Measurements from ENCODE around the gene CENPVL1.
"Not testable (repeated sequence)": the region's sequence is repeated elsewhere in the genome, so short reads cannot be mapped to it uniquely, and the experiment has no call there.

The CENPVL1 gene
- long read RNA-seq, donor 1, partial matches to known transcripts: 10 of 10 reads
- long read RNA-seq, donor 1, other reads (novel, unspliced or antisense): 0 of 10 reads
- long read RNA-seq, donor 2, partial matches to known transcripts: 0 of 1 reads
- long read RNA-seq, donor 2, other reads (novel, unspliced or antisense): 0 of 1 reads
- long read RNA-seq, donor 3: 0 reads
- long read RNA-seq, donor 4: 0 reads
- long read RNA-seq, donor 5: 0 reads
- long read RNA-seq, donor 6: 0 reads
- long read RNA-seq, donor 7: 0 reads
- long read RNA-seq, donor 8: 0 reads

- not testable (repeated sequence) for DNase-seq
Observed at GRCh38 chrX:51710277-51711164, at the start of gene CENPVL1. Gene CENPVL1 (plus strand): TSS chrX:51710512. CDS start chrX:51710512, 0 bp downstream.

- no peak for DNase-seq
Observed at GRCh38 chrX:51665981-51666380, 44.3 kb upstream of the CENPVL1 start.

DNA sequence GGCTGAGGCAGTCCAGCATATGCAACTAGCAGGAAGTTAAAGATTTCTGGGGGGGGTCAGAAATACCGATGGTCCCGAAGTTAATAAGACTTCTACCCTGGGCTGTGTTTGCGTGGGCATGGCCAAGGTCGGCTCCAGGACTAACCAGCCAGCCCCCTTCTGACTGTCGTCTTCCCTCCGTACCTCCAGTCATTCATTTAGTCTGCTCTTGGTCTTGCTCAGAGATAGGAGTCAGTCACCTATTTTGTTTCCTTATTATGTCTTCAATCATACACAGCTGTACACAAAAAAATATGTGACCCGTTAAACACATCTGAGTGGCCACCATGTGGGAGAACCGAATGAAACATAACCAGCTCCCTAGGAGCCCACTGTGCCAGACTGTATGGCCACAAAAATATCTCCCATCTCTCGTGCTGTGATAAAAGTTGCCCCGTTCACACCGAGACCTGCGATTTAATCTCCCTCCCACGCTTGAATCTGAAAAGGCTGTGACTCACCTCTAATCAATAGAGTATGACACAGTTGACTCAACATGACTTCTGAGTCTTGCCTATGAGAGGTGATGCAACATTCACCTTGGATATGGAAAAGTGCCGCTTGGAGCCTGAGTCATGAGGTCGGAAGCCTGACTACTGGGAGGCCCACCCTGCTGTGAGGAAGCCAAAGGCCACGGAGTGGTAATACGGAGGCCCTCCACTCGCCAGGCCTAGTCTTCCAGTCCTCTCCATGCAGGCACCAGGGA is 30.5 kb upstream of the CENPVL1 start:
- DNase-seq: not testable (repeated sequence)

- DNase-seq: not testable (repeated sequence)
Observed at GRCh38 chrX:51681808-51682719, 28.2 kb upstream of the CENPVL1 start.

DNA sequence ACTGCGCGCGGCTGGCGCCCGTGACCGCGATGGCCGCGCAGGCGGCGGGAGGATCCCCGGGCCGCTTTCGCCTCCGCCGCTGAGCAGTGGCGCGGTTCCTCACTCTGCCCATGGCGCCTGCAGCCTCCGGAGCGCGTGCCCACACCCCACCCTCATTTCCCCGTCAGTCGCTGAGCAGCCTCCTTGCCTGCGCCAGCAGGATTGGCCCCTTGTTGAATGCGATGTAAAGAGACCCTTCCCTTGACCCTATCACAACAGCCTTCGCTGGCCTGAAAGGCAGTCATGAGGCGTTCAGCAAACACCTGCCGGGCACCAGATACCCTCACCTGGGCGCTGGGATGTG is 27.6 kb upstream of the CENPVL1 start, which contains the start of gene CENPVL2:
Gene CENPVL2 (minus strand): TSS at position 112 of the 343 bp plus-strand sequence. CDS start 0 bp downstream, at position 112.
- not testable (repeated sequence) for DNase-seq

- no peak for DNase-seq
Observed at GRCh38 chrX:51694254-51694653, 16.1 kb upstream of the CENPVL1 start.

- DNase-seq: no peak
Observed at GRCh38 chrX:51697397-51697796, 12.9 kb upstream of the CENPVL1 start.

GRCh38 chrX:51712943-51713647 is 2.8 kb downstream of the CENPVL1 start:
- DNase-seq: not testable (repeated sequence)

GRCh38 chrX:51728202-51728601 is 17.9 kb downstream of the CENPVL1 start:
- DNase-seq: no peak

DNA sequence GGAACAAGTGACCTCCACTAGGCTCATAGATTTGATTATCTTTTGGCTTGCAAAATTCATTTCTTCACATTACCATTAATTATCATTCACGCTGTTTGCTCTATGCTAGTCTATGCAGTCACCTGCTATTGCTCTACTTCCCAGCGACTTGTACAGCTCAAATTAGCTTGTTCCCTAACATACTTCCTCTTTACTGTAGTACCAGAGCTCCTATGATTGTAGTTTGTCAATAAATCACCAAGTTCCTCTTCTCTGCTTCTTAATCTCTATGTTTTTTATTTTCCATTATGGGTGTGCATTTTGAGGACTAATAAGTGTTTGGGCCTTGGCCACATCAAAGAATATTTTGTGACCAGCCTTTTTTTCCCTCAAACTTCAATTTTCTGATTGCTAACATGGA is 26.8 kb downstream of the CENPVL1 start:
- no peak for DNase-seq

DNA sequence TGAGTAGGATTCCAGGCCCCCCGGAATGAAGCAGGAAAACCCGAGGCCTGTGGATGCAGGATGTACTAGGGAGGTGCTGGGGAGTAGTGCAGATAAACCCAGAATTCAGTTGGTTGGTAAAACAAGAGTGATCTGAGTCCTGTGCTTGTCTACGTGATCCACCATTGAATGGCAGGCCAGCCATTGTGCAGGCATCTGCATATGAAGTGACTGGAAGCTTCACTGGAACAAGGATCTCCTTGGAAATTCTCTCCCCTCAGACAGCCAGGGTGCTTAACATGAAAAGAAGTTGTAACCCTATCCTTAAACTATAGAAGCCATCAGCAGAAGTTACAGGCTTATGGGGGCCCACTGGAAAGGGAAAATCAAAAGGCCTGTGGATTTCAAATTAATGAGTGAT is 32.3 kb downstream of the CENPVL1 start:
- DNase-seq: no peak

GRCh38 chrX:51743179-51743957 is 33.1 kb downstream of the CENPVL1 start, which contains the start of gene GSPT2:
Gene GSPT2 (plus strand): TSS chrX:51743442. CDS start chrX:51743627, 185 bp downstream.
- DNase-seq: peak; percentile 83

- DNase-seq: no peak
Observed at GRCh38 chrX:51747671-51748070, 37.4 kb downstream of the CENPVL1 start.

- no peak for DNase-seq
Observed at GRCh38 chrX:51759055-51759839, 48.9 kb downstream of the CENPVL1 start.

GRCh38 chrX:51760657-51761056 is 50.3 kb downstream of the CENPVL1 start:
- no peak for DNase-seq

Data from right kidney (tissue), 9 donors.